Calu3 (cell line): ENCODE measurements around the gene CLEC16A. TPM values are rescaled to one million over a fixed set of nuclear protein-coding genes. Genes with fewer than 3 reads are reported as not detected.

Source experiments
- BruUV-seq: library from RNA; stranded (reverse); fragments of 400-500 nt; replicated peaks from 2 replicates; lab custom pipeline; 2021; lab: Mats Ljungman, UMichigan
- CTCF ChIA-PET: fragments of 300-600 bp; sonication (Branson Sonifier 250); formaldehyde crosslinking; loops from one replicate; lab custom pipeline; 2022; ENCODE audit warnings: antibody characterized with exemption; lab: Charles Lee
- DNase-seq: peaks from one replicate; pipeline ENCODE4 v3.0.0; 2022
- H3K27ac Mint-ChIP-seq: one replicate; pipeline ENCODE4 v1.8.0; 2022; ENCODE audit warnings: mixed read lengths; ENCODE audit not compliant: unreplicated experiment
- H3K27me3 Mint-ChIP-seq: one replicate; pipeline ENCODE4 v1.8.0; 2022; ENCODE audit warnings: mixed read lengths; ENCODE audit not compliant: unreplicated experiment
- H3K36me3 Mint-ChIP-seq: one replicate; pipeline ENCODE4 v1.8.0; 2022; ENCODE audit warnings: mild to moderate bottlenecking, moderate library complexity, mixed read lengths; ENCODE audit not compliant: insufficient read depth, unreplicated experiment
- H3K4me1 Mint-ChIP-seq: one replicate; pipeline ENCODE4 v1.8.0; 2022; ENCODE audit warnings: mild to moderate bottlenecking, low read depth, mixed read lengths; ENCODE audit not compliant: unreplicated experiment
- H3K4me3 Mint-ChIP-seq: one replicate; pipeline ENCODE4 v1.8.0; 2022; ENCODE audit warnings: mild to moderate bottlenecking, low read depth, moderate library complexity, mixed read lengths; ENCODE audit not compliant: unreplicated experiment
- H3K9me3 Mint-ChIP-seq: one replicate; pipeline ENCODE4 v1.8.0; 2022; ENCODE audit warnings: low read depth, mixed read lengths; ENCODE audit not compliant: unreplicated experiment
- intact Hi-C: fragments of 100-400 bp; cut with micrococcal nuclease; formaldehyde crosslinking; loops from one replicate; pipeline ENCODE4 v1.10.0; 2022; ENCODE audit not compliant: unreplicated experiment
- total RNA-seq: library from RNA; stranded (reverse); gene quantifications from 2 replicates; pipeline ENCODE4 v1.2.3, GENCODE V29; 2022
- TF ChIP-seq, protein P1 (sequence below): fragments of 200-600 bp; IDR thresholded peaks from one replicate; pipeline ENCODE4 v1.8.0; 2022; ENCODE audit warnings: antibody characterized with exemption; ENCODE audit not compliant: unreplicated experiment

CLEC16A gene
- total RNA-seq, 1 experiment from 2014 or later, result 33.0 TPM

DNA sequence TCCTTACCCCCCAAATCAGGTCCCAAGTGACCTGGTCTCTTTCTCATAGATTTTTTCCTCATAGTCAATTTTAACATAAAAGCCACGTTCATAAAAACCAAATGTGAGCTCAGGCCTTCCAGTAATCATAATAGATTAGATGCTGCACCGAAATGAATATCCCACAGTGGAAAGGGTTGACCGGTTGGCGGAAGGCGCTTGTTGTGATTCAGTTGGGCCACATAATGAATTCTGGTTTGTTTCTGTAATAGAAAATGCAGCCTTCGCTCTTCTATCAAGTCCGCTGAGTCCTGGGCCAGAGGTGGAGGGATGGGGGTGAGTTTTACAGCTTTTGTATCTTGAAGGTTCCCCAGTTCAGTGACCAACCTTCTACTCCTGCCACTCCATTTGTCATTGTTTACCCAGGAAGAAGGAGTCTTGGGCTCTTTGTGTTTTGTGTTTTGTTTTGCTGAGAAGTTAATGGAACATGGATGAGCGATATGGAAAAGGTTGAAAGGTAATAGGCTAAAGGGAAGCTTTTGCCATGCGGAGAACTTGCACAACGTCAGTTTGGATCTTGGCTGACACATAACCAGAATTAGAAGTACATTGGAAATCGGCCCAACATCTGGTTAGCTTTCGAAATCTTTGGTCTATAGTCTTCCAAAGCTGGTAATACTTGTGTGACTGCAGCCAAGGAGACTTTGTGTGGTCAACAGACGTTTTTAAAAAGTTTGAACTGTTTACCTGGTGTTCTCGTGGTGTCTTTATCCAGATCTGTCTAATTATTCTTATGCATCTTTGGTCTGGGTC, 89.5 kb downstream of the CLEC16A start:
- BruUV-seq, result no TSS peak
- CTCF ChIA-PET, result interaction anchor here (0.7 kb wide), 1 partner anchor 9 kb away, joined by 3 read pairs; no protein-coding TSS in a partner anchor

DNA sequence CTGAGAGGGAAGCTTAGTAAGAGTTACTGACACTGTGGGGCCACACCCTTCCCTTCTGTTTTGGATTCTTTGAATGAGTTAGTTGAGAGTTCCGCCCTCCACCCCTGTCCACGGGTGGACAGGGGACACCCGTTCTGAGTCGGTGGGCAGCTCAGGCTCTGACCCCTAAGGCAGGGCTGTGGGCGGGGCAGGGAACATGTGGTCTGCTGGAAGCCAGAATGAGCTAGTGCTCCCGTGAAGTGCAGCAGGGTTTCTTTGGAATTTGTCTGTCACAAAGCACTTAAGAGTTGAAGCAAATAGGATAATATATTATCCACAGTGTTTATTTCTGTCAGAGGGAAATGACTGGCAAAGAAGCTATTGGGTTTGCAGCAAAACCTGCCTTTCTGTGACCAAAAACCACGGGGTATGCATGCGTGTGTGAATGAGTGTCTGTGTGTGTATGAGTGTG, 90.1 kb downstream of the CLEC16A start:
- H3K9me3 Mint-ChIP-seq, result no peaks in the 10 kb centered on the region
- peaks cover 4% of the 10 kb centered on the region for H3K4me1 Mint-ChIP-seq
- H3K36me3 Mint-ChIP-seq, result no peaks in the 10 kb centered on the region
- H3K27ac Mint-ChIP-seq, result no peak overlapping the region
- intact Hi-C loops, result no loop called here
- no peak overlapping the region for H3K4me3 Mint-ChIP-seq
- DNase-seq, result no peak
- no TSS peak for BruUV-seq
- TF ChIP-seq, protein P1, sequence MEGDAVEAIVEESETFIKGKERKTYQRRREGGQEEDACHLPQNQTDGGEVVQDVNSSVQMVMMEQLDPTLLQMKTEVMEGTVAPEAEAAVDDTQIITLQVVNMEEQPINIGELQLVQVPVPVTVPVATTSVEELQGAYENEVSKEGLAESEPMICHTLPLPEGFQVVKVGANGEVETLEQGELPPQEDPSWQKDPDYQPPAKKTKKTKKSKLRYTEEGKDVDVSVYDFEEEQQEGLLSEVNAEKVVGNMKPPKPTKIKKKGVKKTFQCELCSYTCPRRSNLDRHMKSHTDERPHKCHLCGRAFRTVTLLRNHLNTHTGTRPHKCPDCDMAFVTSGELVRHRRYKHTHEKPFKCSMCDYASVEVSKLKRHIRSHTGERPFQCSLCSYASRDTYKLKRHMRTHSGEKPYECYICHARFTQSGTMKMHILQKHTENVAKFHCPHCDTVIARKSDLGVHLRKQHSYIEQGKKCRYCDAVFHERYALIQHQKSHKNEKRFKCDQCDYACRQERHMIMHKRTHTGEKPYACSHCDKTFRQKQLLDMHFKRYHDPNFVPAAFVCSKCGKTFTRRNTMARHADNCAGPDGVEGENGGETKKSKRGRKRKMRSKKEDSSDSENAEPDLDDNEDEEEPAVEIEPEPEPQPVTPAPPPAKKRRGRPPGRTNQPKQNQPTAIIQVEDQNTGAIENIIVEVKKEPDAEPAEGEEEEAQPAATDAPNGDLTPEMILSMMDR, result no peak
- CTCF ChIA-PET, result interaction anchor here (0.7 kb wide), 1 partner anchor 9 kb away, joined by 3 read pairs; no protein-coding TSS in a partner anchor
- H3K27me3 Mint-ChIP-seq, result no peaks in the 10 kb centered on the region

More for the DNA sequence above, 89.5 kb downstream of the CLEC16A start:
- TF ChIP-seq, protein P1, result no peak
- Mint-ChIP-seq H3K4me1 (peaks cover 10% of the 10 kb centered on the region), H3K36me3 (no peaks in the 10 kb centered on the region), H3K27me3 (no peaks in the 10 kb centered on the region), H3K9me3 (peaks cover 3% of the 10 kb centered on the region), H3K4me3 (no peak overlapping the region), H3K27ac (no peak overlapping the region)
- intact Hi-C loops, result no loop called here
- no peak for DNase-seq

DNA sequence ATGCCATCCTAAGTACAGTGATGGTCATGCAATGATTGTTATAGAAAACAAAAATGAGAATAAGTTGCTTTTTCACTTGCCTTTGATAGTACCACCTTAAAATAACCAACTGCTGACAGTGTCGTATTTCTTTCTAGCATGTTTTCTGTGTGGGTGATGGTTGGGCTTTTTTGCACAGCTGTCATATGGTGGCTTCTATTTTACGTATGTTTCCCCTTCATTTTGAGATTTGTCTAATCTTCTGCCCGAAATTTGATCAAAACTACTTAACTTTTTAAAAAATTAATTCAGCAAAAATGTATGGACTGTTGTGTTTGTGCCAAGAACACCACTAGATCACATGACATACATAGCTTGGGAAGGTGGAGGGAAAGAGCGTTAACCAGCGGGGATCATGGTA, 90.7 kb downstream of the CLEC16A start:
- intact Hi-C loops, result no loop called here
- no peak overlapping the region for H3K4me3 Mint-ChIP-seq
- no peaks in the 10 kb centered on the region for H3K4me1 Mint-ChIP-seq
- H3K27me3 Mint-ChIP-seq, result no peaks in the 10 kb centered on the region
- no peak for DNase-seq
- no TSS peak for BruUV-seq
- TF ChIP-seq, protein P1, result no peak
- no peak overlapping the region for H3K27ac Mint-ChIP-seq
- H3K36me3 Mint-ChIP-seq, result peaks cover 4% of the 10 kb centered on the region
- H3K9me3 Mint-ChIP-seq, result no peaks in the 10 kb centered on the region
- CTCF ChIA-PET, result no interaction called here

DNA sequence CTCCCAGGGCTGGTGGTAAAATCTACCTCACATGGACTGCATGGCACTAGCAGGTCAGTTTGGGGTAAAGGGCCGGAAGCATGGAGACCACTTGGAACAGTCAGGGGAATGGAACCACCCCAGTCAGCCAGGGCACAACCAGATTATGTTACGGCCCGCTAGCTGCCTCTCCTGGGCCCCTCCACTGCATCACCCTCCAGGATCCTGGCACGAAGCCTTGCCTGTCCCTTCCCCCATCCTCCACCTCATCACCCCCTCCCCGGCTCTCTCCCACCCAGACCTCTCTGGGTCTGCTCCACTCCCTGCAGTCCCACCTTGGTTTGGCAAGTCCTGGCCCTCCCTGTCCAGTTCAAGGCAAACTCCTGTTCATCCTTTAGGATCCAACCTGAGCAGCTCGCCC, 91.7 kb downstream of the CLEC16A start:
- H3K27ac Mint-ChIP-seq, result no peak overlapping the region
- H3K27me3 Mint-ChIP-seq, result no peaks in the 10 kb centered on the region
- CTCF ChIA-PET, result interaction anchor here (0.6 to 0.7 kb wide), 2 partner anchors 14 to 583 kb away, joined by 3 read pairs; no protein-coding TSS in a partner anchor
- intact Hi-C loops, result no loop called here
- BruUV-seq, result no TSS peak
- DNase-seq, result no peak
- H3K4me3 Mint-ChIP-seq, result no peak overlapping the region
- no peaks in the 10 kb centered on the region for H3K4me1 Mint-ChIP-seq
- TF ChIP-seq, protein P1, result no peak
- no peaks in the 10 kb centered on the region for H3K9me3 Mint-ChIP-seq
- peaks cover 6% of the 10 kb centered on the region for H3K36me3 Mint-ChIP-seq
